NB4 (cell line): Measurements from ENCODE around the gene LCN1.

Source experiments
- POLR2A ChIP-seq: IDR thresholded peaks from 2 replicates; pipeline ENCODE4 v1.6.1; 2011; ENCODE audit warnings: mild to moderate bottlenecking; ENCODE audit not compliant: insufficient read length; ENCODE audit errors: extremely low read depth
- TF ChIP-seq, protein P1 (sequence below): IDR thresholded peaks from one replicate; pipeline ENCODE4 v1.5.1; 2012; ENCODE audit warnings: low read depth, low read length
- TF ChIP-seq, protein P2 (sequence below): IDR thresholded peaks from 2 replicates; pipeline ENCODE4 v1.6.1; 2011; ENCODE audit warnings: low read depth, low read length

DNA sequence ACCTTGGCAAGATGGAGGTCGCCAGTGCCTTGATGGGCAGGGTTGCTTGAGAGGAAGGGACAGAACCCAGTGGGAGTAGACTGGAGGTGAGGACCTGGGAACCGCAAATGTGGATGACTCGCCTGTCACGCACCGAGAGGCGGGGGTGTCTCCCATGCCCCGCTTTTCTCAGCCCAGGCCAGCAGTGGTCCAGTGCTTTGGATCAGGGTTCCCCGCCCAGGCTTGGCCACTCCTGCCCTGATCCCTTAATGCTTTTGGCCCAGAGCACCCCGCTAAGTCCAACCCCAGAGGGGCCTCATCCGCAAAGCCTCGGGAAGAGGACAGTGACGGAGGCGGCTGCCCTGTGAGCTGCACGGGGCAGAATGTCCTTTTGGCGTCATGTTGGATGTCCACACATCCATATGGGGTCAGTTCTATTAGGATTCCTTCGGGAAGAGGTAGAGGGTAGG, 18.3 kb upstream of the LCN1 start:
- TF ChIP-seq, protein P1, sequence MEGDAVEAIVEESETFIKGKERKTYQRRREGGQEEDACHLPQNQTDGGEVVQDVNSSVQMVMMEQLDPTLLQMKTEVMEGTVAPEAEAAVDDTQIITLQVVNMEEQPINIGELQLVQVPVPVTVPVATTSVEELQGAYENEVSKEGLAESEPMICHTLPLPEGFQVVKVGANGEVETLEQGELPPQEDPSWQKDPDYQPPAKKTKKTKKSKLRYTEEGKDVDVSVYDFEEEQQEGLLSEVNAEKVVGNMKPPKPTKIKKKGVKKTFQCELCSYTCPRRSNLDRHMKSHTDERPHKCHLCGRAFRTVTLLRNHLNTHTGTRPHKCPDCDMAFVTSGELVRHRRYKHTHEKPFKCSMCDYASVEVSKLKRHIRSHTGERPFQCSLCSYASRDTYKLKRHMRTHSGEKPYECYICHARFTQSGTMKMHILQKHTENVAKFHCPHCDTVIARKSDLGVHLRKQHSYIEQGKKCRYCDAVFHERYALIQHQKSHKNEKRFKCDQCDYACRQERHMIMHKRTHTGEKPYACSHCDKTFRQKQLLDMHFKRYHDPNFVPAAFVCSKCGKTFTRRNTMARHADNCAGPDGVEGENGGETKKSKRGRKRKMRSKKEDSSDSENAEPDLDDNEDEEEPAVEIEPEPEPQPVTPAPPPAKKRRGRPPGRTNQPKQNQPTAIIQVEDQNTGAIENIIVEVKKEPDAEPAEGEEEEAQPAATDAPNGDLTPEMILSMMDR = no peak
- TF ChIP-seq POLR2A = no peak
- TF ChIP-seq, protein P2, sequence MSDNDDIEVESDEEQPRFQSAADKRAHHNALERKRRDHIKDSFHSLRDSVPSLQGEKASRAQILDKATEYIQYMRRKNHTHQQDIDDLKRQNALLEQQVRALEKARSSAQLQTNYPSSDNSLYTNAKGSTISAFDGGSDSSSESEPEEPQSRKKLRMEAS = no peak
